ENCODE measurements around the gene PPM1L. TPM values are rescaled to one million over a fixed set of nuclear protein-coding genes. Genes with fewer than 3 reads are reported as not detected.

PPM1L gene
- total RNA-seq, 4 donors from 2014 or later, result 31.5 to 40.2 (median 34.0) TPM

GRCh38 chr3:160822936-160823335 lies 66.9 kb downstream of the PPM1L start:
- Histone ChIP-seq H3K36me3 (no peaks in the 10 kb centered on the region), H3K9me3 (no peaks in the 10 kb centered on the region)

GRCh38 chr3:160825311-160825800 lies 69.3 kb downstream of the PPM1L start:
- DNase-seq (ENCODE audit: low spot score in 2 of 2), result no peak
- no peak overlapping the region for H3K4me3 ChIP-seq
- TF ChIP-seq POLR2A (IDR thresholded peaks at IDR 0.05) (no peak), POLR2AphosphoS5 (IDR thresholded peaks at IDR 0.05) (no peak), EP300 (IDR thresholded peaks at IDR 0.05) (no peak), CTCF (IDR thresholded peaks at IDR 0.05) (no peak)
- H3K27me3 ChIP-seq, result no peaks in the 10 kb centered on the region
- peaks cover 3% of the 10 kb centered on the region for H3K4me1 ChIP-seq
- H3K27ac ChIP-seq, result no peak overlapping the region
- no peaks in the 10 kb centered on the region for H3K9me3 ChIP-seq
- WGBS, result 84% methylated on average over 3 of the region's 3 CpGs
- no peaks in the 10 kb centered on the region for H3K36me3 ChIP-seq

More at GRCh38 chr3:160822936-160823335, 66.9 kb downstream of the PPM1L start:
- TF ChIP-seq EP300 (IDR thresholded peaks at IDR 0.05) (no peak), CTCF (IDR thresholded peaks at IDR 0.05) (no peak), POLR2AphosphoS5 (IDR thresholded peaks at IDR 0.05) (no peak), POLR2A (IDR thresholded peaks at IDR 0.05) (no peak)
- H3K4me1 ChIP-seq, result no peaks in the 10 kb centered on the region
- DNase-seq (ENCODE audit: low spot score in 2 of 2), result no peak
- H3K27me3 ChIP-seq, result no peaks in the 10 kb centered on the region
- H3K27ac ChIP-seq, result no peak overlapping the region
- H3K4me3 ChIP-seq, result no peak overlapping the region

GRCh38 chr3:160826408-160826807 lies 70.4 kb downstream of the PPM1L start:
- Histone ChIP-seq H3K9me3 (no peaks in the 10 kb centered on the region), H3K4me3 (no peak overlapping the region), H3K4me1 (peaks cover 8% of the 10 kb centered on the region), H3K27me3 (no peaks in the 10 kb centered on the region), H3K27ac (no peak overlapping the region), H3K36me3 (no peaks in the 10 kb centered on the region)
- TF ChIP-seq CTCF (IDR thresholded peaks at IDR 0.05), result no peak
- no peak for TF ChIP-seq POLR2AphosphoS5 (IDR thresholded peaks at IDR 0.05)
- TF ChIP-seq POLR2A (IDR thresholded peaks at IDR 0.05), result no peak
- TF ChIP-seq EP300 (IDR thresholded peaks at IDR 0.05), result no peak
- no peak for DNase-seq (ENCODE audit: low spot score in 2 of 2)

- peaks cover 8% of the 10 kb centered on the region for H3K4me1 ChIP-seq
- H3K27ac ChIP-seq, result no peak overlapping the region
- WGBS, result 82% methylated on average over 2 of the region's 2 CpGs
- no peaks in the 10 kb centered on the region for H3K9me3 ChIP-seq
- H3K27me3 ChIP-seq, result no peaks in the 10 kb centered on the region
- H3K4me3 ChIP-seq, result no peak overlapping the region
- TF ChIP-seq EP300 (IDR thresholded peaks at IDR 0.05) (no peak), POLR2A (IDR thresholded peaks at IDR 0.05) (no peak), CTCF (IDR thresholded peaks at IDR 0.05) (no peak), POLR2AphosphoS5 (IDR thresholded peaks at IDR 0.05) (no peak)
- no peaks in the 10 kb centered on the region for H3K36me3 ChIP-seq
- DNase-seq (ENCODE audit: low spot score in 2 of 2), result no peak
Observed at GRCh38 chr3:160826991-160827390, 71.0 kb downstream of the PPM1L start.

- Histone ChIP-seq H3K36me3 (no peaks in the 10 kb centered on the region), H3K4me3 (no peak overlapping the region), H3K4me1 (peaks cover 8% of the 10 kb centered on the region), H3K27ac (no peak overlapping the region), H3K9me3 (no peaks in the 10 kb centered on the region), H3K27me3 (no peaks in the 10 kb centered on the region)
- WGBS, result 78% methylated on average over 1 of the region's 1 CpG
- DNase-seq (ENCODE audit: low spot score in 2 of 2), result no peak
- TF ChIP-seq POLR2AphosphoS5 (IDR thresholded peaks at IDR 0.05), result no peak
Observed at GRCh38 chr3:160827516-160827915, 71.5 kb downstream of the PPM1L start.

- no peaks in the 10 kb centered on the region for H3K36me3 ChIP-seq
- no peaks in the 10 kb centered on the region for H3K27me3 ChIP-seq
- no peak for TF ChIP-seq EP300 (IDR thresholded peaks at IDR 0.05)
- no peak for TF ChIP-seq POLR2A (IDR thresholded peaks at IDR 0.05)
- TF ChIP-seq POLR2AphosphoS5 (IDR thresholded peaks at IDR 0.05), result no peak
- no peak for TF ChIP-seq CTCF (IDR thresholded peaks at IDR 0.05)
- H3K27ac ChIP-seq, result peak overlapping the region; percentile 66
- no peaks in the 10 kb centered on the region for H3K9me3 ChIP-seq
- no peak for DNase-seq (ENCODE audit: low spot score in 2 of 2)
- H3K4me1 ChIP-seq, result peaks cover 8% of the 10 kb centered on the region
- peak overlapping the region; percentile 10 for H3K4me3 ChIP-seq
- WGBS, result 71% methylated on average over 3 of the region's 3 CpGs
Observed at GRCh38 chr3:160828880-160829279, 72.8 kb downstream of the PPM1L start.

All from suprapubic skin (tissue), 4 donors.